ENCODE measurements around the gene FANCM. TPM values are rescaled to one million over a fixed set of nuclear protein-coding genes. Genes with fewer than 3 reads are reported as not detected.

FANCM gene
- total RNA-seq, 4 donors from 2014 or later = 3.8 to 9.1 (median 6.0) TPM

DNA sequence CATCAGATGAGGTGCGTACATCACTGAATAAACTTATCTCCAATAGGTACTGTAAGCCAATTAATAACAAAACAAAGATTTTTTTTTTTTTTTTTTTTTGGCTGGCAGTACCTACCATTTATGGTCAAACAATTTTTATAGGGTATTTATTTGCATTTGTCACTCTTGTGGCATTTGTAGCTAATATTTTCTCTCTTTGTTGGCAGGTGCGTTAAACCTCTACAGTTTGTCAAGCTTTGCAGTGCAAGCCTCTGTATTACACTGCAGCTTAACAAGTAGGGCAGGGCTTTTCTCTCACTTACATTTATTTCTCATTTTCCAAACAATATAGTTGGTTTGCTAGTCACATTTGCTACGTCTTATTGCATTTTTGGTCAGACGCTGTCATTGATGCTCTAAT is 39.5 kb upstream of the FANCM start:
- WGBS, 2 donors = 97% methylated on average over 4 of the region's 4 CpGs

DNA sequence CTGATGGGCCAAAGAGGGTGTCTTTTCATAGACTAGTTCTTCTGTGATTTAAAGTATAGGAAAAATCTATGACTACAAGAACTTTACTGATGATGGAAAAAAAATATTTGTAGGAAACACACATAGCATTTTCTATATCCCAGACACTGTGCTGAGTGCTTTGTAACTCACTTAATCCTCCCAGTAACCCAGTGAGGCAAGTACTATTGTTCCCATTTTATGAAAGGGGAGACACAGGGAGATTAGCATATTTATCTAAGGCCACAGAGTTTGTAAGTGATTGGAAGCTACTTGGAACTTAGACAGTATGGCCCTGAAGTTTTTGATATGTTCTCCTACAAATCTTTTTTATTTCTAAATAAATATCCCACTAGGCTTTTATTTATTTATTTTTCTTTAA is 31.9 kb upstream of the FANCM start:
- no peak for TF ChIP-seq POLR2A (IDR thresholded peaks at IDR 0.05)
- TF ChIP-seq, protein P1, sequence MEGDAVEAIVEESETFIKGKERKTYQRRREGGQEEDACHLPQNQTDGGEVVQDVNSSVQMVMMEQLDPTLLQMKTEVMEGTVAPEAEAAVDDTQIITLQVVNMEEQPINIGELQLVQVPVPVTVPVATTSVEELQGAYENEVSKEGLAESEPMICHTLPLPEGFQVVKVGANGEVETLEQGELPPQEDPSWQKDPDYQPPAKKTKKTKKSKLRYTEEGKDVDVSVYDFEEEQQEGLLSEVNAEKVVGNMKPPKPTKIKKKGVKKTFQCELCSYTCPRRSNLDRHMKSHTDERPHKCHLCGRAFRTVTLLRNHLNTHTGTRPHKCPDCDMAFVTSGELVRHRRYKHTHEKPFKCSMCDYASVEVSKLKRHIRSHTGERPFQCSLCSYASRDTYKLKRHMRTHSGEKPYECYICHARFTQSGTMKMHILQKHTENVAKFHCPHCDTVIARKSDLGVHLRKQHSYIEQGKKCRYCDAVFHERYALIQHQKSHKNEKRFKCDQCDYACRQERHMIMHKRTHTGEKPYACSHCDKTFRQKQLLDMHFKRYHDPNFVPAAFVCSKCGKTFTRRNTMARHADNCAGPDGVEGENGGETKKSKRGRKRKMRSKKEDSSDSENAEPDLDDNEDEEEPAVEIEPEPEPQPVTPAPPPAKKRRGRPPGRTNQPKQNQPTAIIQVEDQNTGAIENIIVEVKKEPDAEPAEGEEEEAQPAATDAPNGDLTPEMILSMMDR (IDR thresholded peaks at IDR 0.05) = no peak
- DNase-seq (ENCODE audit: low spot score in 2 of 2) = no peak
- no peak overlapping the region for H3K4me3 ChIP-seq (ENCODE audit: low read depth, poor library complexity, severe bottlenecking)
- intact Hi-C loops (cut with DNase I; ENCODE audit: low total_unique reads) = no loop called here

More for the DNA sequence above, 39.5 kb upstream of the FANCM start:
- TF ChIP-seq, protein P1 (IDR thresholded peaks at IDR 0.05) = no peak
- no peak for DNase-seq (ENCODE audit: low spot score in 2 of 2)
- intact Hi-C loops (cut with DNase I; ENCODE audit: low total_unique reads) = no loop called here
- H3K4me3 ChIP-seq (ENCODE audit: low read depth, poor library complexity, severe bottlenecking) = no peak overlapping the region

DNA sequence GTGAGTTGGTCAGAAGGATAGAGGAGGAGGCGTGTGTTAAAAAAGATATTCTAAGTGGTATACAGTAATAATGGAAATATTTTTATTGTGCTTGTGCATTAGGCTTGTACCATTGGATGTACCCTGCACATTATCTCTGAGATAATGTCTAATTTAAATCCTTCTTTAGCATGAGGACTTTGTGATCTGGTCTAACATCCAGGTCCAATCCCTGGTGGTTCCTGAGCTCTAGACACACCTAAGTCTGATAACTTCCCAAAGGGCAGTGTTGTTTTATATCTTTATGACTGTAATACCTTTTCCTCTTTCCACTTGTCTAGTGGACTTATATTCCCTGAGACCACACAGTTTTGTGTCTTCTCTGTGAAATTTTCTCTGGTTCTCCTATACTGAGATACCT is 31.2 kb upstream of the FANCM start:
- WGBS, 2 donors = 98 to 100% methylated on average over 1 of the region's 1 CpG
- intact Hi-C loops (cut with DNase I; ENCODE audit: low total_unique reads) = no loop called here
- DNase-seq (ENCODE audit: low spot score in 2 of 2) = no peak
- TF ChIP-seq, protein P1 (IDR thresholded peaks at IDR 0.05) = no peak
- no peak for TF ChIP-seq POLR2A (IDR thresholded peaks at IDR 0.05)
- no peak overlapping the region for H3K4me3 ChIP-seq (ENCODE audit: low read depth, poor library complexity, severe bottlenecking)

DNA sequence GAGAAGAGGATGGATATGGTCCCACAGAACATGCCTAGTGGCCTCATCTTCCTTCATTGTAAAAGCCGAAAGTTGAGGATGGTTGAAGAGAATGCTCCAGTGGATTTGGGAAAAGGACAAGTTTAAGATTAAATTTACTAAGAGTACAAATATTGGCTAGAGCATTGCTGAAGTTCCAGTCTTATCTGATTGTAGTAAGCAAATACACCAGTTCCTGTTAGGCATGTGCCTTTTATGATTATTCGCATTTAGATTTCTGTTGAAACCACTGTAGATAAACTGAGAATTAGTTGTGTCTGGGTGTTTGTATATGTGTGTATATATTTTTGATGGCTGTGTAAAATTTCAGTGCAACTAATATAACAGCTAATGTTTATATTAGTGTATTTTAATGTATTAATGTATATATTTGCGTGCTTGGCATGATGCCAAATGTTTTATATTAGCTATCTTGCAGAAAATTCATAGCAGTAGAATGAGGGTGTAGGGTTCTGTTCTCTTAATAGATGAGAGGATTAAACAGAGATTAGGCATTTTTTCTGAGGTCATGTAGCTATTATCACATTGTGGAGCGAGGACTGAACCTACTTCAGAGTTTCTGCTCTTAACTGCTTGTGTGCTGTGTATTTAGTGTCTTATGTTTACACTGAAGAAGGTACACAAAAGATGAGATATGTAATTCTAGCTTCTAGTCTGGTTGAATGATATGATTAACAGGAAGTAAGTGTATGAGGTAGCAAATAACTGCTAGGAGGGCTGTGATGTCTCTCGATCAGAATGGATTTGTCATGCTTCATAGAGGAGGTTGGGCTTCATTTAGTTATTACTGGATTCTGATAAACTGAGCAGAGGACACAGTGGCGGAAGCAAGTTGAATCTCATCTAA is 22.6 kb upstream of the FANCM start:
- H3K4me3 ChIP-seq (ENCODE audit: low read depth, poor library complexity, severe bottlenecking) = no peak overlapping the region
- intact Hi-C loops (cut with DNase I; ENCODE audit: low total_unique reads) = no loop called here
- WGBS, 2 donors = 84 to 85% methylated on average over 6 of the region's 6 CpGs
- DNase-seq (ENCODE audit: low spot score in 2 of 2) = no peak
- TF ChIP-seq, protein P1 (IDR thresholded peaks at IDR 0.05) = no peak
- no peak for TF ChIP-seq POLR2A (IDR thresholded peaks at IDR 0.05)

DNA sequence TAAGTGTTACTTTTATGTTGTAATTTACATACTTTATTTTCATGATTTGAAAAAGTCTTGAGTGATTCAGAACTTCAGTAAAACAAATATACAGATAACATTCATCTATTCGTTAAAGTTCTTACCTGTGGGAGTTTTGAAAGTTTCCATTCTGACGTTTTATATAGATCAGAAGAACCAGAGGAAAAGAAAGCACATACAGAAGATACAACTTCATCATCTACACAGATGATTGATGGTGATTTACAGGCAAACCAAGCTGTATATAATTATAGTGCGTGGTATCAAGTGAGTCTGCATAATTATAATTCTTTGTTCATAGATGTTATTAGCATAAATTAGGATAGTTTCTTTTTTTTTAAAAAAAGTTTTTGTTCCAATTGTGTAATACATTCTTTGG is 21.4 kb upstream of the FANCM start:
- WGBS, 2 donors = 66 to 80% methylated on average over 3 of the region's 3 CpGs
- intact Hi-C loops (cut with DNase I; ENCODE audit: low total_unique reads) = no loop called here

More for the DNA sequence above, 21.4 kb upstream of the FANCM start:
- no peak for DNase-seq (ENCODE audit: low spot score in 2 of 2)
- no peak overlapping the region for H3K4me3 ChIP-seq (ENCODE audit: low read depth, poor library complexity, severe bottlenecking)
- TF ChIP-seq, protein P1 (IDR thresholded peaks at IDR 0.05) = no peak
- TF ChIP-seq POLR2A (IDR thresholded peaks at IDR 0.05) = no peak
